Endometrium (tissue), 2 donors: ENCODE data around the gene SNRNP35.
"Not testable (repeated sequence)": the region's sequence is repeated elsewhere in the genome, so short reads cannot be mapped to it uniquely, and the experiment has no call there.

Experiments used
- FAIRE-seq: peaks from 2 replicates; lab custom pipeline; 2012; peaks lifted over from hg19 to GRCh38; lab: Jason Lieb, UNC
- donor health status: control.
- donor health status: control.

Gene SNRNP35

DNA sequence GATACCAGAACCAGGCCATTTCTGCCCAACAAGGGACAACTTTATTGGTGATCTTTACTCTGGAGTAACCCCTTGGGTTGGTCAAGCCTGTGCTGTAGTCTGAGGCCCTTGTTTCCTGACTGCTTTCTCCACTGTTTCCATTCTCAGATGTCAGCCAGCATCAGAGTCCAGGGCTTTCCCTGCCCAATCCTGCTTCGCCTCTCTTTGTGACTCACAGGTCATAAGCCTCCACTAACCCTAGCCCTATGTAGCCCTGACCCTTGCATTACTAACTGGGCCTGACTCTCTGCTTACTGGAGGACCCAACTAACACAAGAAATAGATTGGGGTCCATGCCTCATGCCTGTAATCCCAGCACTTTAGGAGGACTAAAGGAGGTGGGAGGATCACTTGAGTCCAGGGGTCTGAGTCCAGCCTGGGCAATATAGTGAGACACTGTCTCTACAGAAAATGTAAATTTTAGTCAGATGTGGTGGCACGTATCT, 8.6 kb upstream of the SNRNP35 start:
- FAIRE-seq, result no peak

DNA sequence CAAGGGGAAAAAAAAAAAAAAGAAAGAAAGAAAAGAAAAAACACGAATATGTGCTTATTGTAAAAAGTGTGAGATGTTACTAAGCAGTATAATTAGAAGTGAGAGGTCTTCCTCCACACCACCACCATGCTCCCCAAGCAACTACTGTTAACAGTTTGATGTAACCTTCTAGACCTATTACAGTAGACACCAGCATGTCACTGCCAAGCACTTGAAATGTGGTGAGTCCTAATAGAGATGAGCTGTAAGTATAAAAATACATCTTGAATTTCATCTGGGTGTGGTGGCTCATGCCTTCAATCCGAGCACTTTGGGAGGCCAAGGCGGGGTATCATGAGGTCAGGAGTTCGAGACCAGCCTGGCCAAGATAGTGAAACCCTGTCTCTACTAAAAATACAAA, 8.1 kb upstream of the SNRNP35 start:
- FAIRE-seq, result no peak

DNA sequence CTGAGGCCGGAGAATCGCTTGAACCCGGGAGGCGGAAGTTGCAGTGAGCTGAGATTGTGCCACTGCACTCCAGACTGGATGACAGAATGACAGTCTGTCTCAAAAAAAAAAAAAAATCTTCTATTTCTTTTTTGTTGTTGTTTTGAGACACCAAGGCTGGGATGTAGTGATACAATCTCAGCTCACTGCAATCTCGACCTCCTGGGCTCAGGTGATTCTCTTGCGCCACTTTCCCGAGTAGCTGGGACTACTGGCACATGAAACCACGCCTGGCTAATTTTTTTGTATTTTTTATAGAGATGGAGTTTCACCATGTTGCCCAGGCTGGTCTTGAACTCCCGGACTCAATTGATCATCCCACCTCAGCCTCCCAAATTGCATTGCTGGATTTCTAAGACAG, 7.3 kb upstream of the SNRNP35 start:
- FAIRE-seq, result no peak

DNA sequence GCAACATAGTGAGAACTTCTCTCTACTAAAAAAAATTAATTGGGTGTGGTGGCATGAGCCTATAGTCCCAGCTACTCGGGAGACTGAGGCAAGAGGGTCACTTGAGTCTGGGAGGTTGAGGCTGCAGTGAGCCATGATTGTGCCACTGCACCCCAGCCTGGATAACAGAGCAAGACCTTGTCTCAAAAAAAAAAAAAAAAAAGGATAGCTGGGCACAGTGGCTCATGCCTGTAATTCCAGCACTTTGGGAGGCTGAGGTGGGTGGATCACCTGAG, 5.7 kb upstream of the SNRNP35 start:
- FAIRE-seq, result not testable (repeated sequence)

DNA sequence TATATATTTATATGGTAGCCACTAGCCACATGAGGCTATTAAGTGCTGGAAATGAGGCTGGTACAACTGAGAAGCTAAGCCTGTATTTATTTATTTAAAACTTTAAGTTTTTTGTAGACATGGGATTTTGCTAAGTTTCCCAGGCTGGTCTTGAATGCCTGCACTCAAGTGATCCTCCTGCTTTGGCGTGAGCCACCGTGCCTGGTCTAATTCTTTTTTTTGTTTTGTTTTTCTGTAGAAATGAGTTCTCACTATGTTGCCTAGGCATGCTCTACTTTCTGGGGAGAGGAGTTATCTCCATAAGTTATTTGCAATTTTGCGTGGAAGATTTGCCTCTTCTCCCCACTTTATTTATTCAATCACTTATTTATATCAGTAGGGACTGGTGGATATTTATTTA, 4.8 kb upstream of the SNRNP35 start:
- no peak for FAIRE-seq

DNA sequence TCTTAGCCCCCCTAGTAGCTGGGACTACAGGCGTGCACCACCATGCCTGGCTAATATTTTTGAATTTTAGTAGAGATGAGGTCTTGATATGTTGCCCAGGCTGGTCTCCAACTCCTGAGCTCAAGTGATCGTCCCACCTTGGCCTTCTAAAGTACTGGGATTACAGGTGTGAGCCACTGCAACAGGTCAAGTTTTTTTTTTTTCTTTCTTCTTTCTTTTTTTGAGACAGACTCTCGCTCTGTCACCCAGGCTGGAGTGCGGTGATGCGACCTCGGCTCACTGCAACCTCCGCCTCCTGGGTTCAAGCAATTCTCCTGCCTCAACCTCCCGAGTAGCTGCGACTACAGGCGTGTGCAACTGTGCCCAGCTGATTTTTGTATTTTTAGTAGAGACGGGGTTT, 5.2 kb downstream of the SNRNP35 start:
- FAIRE-seq, result not testable (repeated sequence)

DNA sequence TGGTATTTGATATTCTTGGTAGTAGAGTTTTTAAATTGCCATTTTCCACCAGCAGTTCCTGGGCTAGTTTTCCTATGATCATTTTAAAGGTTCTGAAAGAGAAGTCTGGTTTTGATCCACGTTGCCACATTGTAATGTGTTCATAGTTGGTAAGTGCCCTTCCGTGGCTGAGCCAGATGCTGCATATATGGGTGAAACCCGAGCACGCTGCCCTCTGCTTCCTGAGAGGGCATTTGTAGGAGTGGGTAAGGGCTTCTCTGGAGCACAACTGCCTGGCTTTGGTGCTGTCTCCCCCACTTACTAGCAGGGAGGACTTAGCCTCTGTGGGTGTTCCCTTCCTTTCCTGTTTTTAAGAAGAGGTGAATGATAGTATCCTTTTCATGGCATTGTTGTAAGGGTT, 7.1 kb downstream of the SNRNP35 start:
- no peak for FAIRE-seq

DNA sequence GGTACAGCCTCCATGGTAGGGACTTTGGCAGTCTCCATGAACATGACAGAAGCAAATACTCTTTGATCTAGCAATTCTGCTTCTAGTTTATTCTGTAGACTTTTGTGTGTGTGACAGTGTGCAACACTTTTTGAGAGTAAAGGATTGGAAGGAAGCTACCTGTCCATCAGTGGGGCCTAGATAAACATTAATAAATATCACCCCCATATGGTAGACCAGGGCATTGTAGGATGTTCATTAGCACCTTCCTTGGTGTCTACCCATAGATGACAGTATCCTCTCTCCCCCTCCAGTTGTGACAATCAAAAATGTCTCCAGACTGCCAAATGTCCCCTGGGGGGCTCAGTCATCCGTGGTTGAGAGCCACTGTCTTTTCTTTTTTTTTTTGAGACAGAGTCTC, 10.8 kb downstream of the SNRNP35 start:
- no peak for FAIRE-seq

DNA sequence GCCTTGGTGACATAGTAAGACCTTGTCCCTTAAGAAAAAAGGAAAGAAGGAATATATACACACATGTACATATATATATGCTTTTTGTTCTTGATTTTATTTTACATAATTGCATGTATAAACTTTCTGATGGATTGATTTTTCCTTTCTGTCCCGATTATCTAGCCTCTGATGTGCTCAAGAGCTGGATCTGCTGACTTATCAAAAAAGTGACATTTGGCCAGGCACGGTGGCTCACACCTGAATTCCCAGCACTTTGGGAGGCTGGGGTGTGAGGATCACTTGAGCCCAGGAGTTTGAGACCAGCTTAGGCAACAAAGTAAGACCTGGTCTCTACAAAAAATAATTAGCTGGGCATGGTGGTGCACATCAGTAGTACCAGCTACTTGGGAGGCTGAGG, 12.0 kb downstream of the SNRNP35 start:
- FAIRE-seq, result no peak

DNA sequence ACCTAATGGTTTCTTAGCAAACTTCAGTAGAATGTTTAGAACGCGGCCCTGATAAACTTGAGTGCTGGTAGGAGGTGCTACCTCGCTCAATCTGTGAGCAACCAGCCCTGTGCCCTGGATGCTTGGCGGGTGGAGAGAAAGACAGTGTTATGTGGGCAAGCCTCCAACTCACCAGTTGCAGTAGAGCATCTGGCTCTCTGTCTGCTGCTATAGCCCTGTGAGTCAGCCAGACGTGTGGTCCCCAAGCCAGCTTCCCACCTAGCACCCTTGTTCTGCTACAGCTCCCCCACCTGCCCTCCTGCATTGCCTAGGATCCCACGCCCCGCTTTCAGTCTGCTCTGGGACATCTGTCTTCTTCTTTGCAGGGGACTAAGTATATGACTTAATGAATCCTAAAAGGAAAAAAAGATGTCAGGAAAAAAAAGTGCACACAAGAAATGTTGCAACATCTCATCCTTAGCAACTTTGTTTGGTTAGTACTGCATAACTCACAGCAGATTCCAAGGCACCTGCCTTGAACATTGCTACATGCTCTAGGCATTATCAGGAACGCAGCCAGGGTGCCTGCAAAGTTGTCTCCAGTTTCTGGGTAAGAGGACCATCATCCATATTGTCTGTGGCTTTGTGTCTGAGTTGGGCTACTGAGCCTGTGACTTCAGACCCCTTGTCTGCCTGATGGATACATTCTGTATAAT, 13.6 kb downstream of the SNRNP35 start:
- FAIRE-seq, result no peak

DNA sequence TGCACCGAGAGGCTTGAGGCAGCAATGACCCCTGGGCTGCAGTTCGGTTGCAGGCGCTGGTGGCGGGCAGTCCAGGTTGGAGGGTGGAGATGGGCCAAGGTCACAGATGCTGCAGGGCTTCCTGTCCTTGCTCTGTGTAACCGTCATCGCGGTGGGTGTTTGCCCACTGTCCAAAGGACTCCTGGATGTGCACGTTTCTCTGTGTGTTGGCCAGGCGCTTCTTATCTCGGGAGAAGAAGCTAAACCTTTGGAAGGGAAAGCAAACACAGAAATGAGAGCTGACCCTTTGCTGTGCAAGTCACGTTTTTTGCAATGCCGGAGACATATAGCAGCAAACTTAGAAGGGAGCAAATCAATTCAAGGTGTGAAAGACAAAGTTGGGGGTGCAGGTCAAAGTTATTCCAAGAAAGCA, 14.5 kb downstream of the SNRNP35 start:
- FAIRE-seq, result no peak

DNA sequence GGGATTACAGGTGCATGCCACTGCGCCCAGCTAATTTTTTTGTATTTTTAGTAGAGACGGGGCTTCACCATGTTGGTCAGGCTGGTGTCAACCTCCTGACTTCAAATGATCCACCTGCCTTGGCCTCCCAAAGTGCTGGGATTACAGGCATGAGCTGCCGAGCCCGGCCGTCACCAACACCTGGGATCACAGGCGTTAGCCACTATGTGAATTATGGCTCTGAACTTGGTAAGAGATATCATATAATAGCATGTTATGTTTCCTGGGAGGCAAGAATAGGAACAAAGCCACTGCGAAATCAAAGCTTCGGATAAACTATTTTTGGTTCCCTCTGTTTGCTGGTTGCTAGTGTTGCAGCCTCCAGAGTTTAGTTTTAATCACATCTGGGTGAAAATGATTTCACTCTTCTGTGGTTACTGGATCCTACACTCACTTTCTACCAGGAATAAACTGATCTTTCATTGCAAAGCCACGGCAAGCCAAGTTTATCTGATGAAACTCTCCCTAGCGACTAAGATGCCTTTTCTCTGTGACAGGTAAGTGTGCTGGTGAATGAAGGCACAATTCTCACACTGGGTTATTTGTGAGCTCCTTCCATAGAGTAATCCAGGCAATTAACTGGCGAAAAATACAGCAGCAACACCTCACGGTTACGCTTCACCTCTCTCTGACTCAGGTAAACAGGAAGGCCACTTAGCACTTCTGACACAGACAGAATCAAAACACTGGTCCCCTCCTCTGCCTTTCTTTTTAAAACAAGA, 16.7 kb downstream of the SNRNP35 start:
- no peak for FAIRE-seq

DNA sequence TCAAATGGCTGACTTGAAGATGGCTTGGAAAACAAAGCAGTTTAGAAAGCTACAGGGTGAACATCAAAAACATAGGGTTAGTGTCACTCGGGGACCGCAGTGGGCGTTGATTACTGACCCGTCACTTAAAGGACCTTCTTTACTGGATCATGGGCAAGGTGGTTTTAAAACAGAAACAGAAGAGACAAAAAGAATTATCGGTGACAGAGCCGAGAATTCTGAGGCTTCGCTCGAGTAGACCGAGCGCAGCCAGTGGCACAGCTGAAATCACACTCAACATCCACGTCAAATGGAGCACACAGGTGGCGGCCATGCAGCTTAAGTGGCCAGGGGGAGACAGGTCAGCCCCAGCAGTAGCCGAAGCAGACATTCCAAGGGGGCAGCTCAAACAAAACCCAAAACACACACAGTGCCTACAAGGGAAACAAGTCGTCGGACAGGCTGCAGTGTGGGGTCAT, 17.3 kb downstream of the SNRNP35 start:
- no peak for FAIRE-seq

DNA sequence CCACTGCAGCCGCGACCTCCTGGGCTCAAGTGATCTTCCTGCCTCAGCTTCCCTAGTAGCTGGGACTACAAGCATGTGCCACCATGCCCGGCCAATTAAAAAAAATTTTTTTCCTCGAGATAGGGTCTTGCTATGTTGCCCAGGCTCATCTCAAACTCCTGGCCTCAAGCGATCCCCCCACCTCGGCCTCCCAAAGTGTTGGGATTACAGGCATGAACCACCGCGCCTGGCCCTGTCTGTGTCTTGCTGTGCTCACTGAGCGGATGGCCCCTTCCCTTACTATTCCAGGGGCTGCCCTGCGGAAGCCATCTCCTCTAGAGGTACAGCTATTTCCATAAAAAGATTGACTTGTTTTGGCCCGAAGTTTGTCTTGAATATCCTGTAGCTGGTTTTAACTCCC, 20.1 kb downstream of the SNRNP35 start:
- FAIRE-seq, result no peak

DNA sequence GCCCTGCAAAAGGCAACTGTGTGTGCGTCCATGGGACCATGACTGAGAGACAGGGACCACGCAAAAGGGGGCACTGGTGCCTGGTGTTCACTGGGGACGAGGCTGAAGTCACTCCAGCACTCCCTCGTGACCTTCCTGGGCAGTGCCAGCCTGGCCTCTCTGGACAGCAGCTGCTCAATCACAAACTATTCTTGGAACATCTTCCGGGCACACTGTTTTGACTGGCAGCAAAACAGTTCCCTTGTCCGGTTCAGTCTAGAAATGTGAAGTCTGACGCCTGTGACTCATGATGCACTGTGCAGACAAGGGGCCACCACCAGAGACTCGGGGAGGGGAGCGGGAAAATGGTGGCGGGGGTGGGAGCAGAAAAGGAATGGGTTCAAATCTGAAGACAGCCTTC, 20.8 kb downstream of the SNRNP35 start:
- no peak for FAIRE-seq

DNA sequence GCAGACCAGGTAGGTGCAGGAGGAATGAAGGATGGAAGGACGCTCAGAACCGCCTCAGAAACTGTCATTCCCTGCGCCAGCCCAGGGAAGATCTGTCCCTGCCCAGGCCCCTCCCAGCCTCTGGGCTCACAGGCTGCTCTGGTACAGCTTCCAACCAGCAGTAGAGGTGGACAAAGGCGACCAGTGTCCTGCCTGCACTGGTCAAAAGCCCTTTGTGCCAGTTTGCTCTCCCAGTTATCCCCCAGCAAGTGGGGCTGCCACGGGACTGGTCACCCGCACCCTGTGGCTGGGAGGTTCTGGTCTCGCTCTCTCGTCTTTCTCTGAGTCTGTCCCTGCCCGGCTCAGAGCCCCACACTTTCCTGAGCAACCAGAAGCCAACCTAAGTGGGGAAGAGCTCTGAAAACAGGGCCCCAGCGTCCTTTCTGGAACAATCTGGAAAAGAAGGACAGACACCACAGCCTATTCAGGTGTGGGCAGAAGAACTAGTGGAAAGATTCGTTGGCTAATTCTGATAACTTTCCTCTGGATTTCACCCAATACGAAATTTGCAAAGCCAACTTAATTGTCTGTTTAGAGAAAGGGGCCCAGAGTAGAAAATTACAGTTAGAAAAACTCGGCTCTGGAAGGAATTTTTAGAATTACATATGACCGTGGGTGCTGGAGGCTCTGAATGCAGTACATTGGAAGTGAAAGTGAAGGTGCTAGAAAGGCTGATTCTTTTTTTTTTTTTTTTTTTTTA, 21.7 kb downstream of the SNRNP35 start:
- FAIRE-seq, result no peak

DNA sequence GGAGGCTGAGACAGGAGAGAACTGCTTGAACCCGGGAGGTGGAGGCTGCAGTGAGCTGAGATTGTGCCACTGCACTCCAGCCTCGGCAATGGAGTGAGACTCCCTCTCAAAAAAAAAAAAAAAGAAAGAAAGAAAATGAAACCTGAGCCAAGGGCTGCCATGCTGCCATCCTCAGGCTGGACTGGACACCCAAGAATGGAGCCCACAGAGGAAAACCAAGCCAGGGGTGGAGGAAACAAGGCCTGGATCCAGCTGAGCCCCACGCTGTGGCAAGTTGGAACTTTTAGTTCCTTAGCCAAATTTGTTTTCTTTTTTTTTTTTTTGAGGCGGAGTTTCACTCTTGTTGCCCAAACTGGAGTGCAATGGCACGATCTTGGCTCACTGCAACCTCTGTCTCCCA, 23.3 kb downstream of the SNRNP35 start:
- not testable (repeated sequence) for FAIRE-seq

DNA sequence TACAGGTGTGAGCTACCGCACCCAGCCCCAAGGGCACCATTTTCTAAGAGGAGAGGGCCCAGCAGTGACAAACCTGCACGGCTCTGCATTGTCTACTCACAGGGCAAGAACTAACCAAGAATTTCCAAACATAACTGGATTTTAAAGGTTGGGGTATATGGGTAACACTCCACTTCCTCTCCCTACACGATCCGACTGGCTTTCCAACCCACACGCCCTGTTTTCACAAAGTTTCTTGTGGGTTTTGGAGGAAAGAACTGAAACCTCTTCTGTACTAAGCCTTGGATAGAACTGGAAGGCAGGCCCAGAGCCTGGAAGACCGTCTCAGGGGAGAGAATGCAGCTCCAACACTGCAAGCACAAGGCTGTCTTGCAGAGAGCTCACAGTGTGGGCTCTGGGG, 24.9 kb downstream of the SNRNP35 start:
- no peak for FAIRE-seq

DNA sequence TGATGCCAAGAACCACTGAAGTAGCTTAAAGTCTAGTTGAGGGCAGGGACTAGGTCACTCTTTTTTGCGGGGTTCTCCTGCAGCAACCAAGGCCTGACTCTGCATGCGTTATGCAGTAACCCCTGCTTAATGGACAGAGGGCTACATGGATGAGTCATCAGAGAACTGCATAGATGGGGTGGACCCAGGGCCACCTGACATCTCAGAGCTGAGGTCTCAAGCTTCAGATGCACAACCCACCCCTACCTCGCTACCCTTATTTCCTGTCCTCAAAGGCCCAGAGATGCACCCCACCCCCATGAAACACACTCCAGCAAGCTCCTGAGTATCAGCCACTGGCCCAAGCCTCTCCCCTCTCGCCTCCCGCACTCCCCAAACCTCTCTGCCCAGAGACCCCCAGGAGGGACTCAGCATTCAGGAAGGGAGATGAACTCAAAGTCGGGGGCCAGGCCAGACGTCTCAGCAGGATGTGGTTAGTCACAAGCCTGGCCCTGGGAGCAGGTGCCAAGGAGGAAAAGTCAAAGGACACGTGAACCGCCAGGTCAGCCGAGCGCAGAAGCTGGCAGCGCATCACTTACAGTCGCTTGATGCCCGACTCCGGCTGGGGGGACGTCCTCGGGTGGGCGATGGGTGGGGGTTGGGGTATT, 25.8 kb downstream of the SNRNP35 start:
- no peak for FAIRE-seq

DNA sequence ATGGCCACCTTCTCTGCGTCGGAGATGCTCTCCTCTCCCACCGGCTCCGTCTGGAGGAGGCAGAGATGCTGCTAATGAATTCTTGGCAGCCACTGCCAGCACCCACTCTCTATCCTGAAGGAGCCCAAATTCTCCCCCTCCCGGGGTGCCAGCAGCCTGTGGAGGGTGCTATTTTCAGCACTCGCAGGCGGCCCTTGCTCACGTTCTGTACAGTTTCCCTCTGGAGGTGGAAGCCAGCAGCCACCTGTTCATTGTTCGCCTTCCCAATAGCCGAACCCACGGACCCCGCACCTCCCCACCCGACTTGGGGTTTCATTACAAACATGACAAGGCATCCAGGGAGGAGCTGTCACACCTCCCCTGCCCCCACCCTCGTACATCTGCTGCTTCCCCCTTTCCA, 27.8 kb downstream of the SNRNP35 start:
- no peak for FAIRE-seq

DNA sequence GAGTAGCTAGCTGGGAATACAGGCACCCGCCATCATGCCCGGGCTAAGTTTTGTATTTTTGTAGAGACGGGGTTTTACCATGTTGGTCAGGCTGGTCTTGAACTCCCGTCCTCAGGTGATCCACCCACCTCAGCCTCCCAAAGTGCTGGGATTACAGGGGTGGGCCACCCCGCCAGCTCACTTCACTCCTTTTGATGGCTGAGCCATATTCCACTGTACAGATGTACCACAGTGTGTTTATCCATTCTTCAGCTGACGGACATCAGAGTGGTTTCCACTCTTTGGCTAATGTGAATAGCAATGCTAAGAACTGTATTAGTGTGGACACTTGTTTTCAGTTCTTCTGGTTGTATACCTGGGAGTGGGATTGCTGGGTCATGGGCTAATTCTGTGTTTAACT, 29.5 kb downstream of the SNRNP35 start:
- no peak for FAIRE-seq

DNA sequence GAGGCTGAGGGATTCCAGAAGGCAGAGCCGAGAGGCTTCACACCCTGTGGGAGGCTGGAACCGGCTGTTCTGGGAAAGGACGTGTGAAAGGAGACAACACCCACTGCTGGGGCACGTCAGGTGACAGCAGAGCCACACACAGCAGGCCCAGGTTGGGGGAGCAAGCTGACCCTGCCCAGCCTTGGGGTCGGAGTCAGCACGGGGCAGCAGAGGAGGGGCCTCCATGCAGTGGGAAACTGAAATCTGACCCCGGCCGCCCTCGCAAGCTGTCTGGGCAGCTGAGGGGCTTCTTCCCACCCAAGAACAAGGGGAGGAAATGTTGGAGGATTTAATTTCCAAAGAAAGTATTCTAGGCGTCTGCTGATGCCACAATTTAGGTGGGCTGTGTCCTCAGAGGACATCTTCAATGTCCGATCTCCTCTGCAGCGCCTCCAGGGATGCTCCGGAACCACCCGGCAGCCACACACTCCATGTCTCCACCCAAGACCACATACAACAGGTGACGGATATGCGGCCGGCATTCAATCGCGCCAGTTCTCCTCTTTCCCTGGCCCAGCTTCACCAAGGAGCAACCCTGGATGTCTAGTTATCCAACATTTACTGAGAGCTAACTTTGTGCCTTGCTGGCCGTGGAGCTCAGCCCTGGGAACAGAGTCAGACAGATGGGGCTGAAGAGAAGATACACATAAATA, 30.7 kb downstream of the SNRNP35 start:
- no peak for FAIRE-seq
